GM23338 (cell line): Measurements from ENCODE around the gene DZIP1.

Experiments used
- CREB1 ChIP-seq: fragments of 250-450 bp; sonication (Bioruptor Pico); IDR thresholded peaks from 2 replicates; pipeline ENCODE4 v1.5.0; 2020; ENCODE audit warnings: low read depth, mild to moderate bottlenecking, moderate library complexity
- EZH2 ChIP-seq: fragments of 200-600 bp; sonication (generic); IDR thresholded peaks from one replicate; pipeline ENCODE4 v1.8.0; 2017; ENCODE audit warnings: antibody characterized with exemption, mild to moderate bottlenecking, low read depth; ENCODE audit not compliant: unreplicated experiment
- EZH2phosphoT487 ChIP-seq: fragments of 200-600 bp; sonication (generic); IDR thresholded peaks from one replicate; pipeline ENCODE4 v1.8.1; 2018; ENCODE audit warnings: antibody characterized with exemption; ENCODE audit not compliant: unreplicated experiment
- JUNB ChIP-seq: IDR thresholded peaks from one replicate; pipeline ENCODE4 v1.6.1; 2016; ENCODE audit warnings: antibody characterized with exemption; ENCODE audit not compliant: unreplicated experiment
- NANOG ChIP-seq: IDR thresholded peaks from 2 replicates; pipeline ENCODE4 v1.6.1; 2016; ENCODE audit warnings: antibody characterized with exemption, borderline replicate concordance
- POLR2AphosphoS5 ChIP-seq: IDR thresholded peaks from 2 replicates; pipeline ENCODE4 v1.6.1; 2016; ENCODE audit warnings: antibody characterized with exemption, low read depth
- ZNF114 ChIP-seq: fragments of 250-450 bp; sonication (Bioruptor Pico); IDR thresholded peaks from 2 replicates; pipeline ENCODE4 v1.5.0; 2020; ENCODE audit warnings: mild to moderate bottlenecking, moderate library complexity
- TF ChIP-seq, protein P1 (sequence below), 2 experiments: fragments of 200-600 bp in 1 of 2; sonication (generic) in 1 of 2; conservative IDR thresholded peaks; 2 replicates each; pipeline versions ENCODE4 v1.5.1 to v1.6.1; 2016 to 2017; ENCODE audit warnings: antibody characterized with exemption in 2 of 2, low read depth in 2 of 2, mild to moderate bottlenecking in 2 of 2, moderate library complexity in 1 of 2
- TF ChIP-seq, protein P2 (sequence below): IDR thresholded peaks from one replicate; pipeline ENCODE4 v1.6.1; 2018; ENCODE audit warnings: antibody characterized with exemption; ENCODE audit not compliant: unreplicated experiment
- TF ChIP-seq, protein P3 (sequence below): fragments of 250-450 bp; sonication (Bioruptor Pico); IDR thresholded peaks from 2 replicates; pipeline ENCODE4 v1.5.0; 2020; ENCODE audit warnings: mild to moderate bottlenecking, moderate library complexity
- TF ChIP-seq, protein P4 (sequence below): IDR thresholded peaks from 2 replicates; pipeline ENCODE4 v1.6.1; 2016; ENCODE audit warnings: antibody characterized with exemption

DNA sequence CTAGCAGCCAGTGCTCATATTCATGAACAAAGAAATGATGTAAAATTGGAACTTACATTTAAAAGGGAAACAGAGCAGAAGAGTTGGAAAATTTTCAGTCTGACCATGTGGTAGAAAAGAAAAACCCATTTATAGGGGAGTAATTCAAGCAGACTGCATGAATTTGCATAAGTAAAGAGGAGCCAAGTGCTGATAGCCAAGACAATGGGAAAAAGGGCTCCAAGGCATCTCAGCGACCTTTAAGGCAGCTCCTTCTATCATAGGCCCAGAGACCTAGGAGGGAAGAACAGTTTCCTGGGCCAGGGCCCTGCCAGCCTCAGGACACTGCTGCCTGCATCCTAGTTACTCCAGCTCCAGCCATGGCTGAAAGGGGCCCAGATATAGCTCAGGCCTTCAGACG is 39.9 kb upstream of the DZIP1 start:
- TF ChIP-seq, protein P1, sequence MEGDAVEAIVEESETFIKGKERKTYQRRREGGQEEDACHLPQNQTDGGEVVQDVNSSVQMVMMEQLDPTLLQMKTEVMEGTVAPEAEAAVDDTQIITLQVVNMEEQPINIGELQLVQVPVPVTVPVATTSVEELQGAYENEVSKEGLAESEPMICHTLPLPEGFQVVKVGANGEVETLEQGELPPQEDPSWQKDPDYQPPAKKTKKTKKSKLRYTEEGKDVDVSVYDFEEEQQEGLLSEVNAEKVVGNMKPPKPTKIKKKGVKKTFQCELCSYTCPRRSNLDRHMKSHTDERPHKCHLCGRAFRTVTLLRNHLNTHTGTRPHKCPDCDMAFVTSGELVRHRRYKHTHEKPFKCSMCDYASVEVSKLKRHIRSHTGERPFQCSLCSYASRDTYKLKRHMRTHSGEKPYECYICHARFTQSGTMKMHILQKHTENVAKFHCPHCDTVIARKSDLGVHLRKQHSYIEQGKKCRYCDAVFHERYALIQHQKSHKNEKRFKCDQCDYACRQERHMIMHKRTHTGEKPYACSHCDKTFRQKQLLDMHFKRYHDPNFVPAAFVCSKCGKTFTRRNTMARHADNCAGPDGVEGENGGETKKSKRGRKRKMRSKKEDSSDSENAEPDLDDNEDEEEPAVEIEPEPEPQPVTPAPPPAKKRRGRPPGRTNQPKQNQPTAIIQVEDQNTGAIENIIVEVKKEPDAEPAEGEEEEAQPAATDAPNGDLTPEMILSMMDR (conservative IDR thresholded peaks at IDR 0.05; ENCODE audit: low read depth in 2 of 2): no peak
- no peak for TF ChIP-seq EZH2
- TF ChIP-seq, protein P2, sequence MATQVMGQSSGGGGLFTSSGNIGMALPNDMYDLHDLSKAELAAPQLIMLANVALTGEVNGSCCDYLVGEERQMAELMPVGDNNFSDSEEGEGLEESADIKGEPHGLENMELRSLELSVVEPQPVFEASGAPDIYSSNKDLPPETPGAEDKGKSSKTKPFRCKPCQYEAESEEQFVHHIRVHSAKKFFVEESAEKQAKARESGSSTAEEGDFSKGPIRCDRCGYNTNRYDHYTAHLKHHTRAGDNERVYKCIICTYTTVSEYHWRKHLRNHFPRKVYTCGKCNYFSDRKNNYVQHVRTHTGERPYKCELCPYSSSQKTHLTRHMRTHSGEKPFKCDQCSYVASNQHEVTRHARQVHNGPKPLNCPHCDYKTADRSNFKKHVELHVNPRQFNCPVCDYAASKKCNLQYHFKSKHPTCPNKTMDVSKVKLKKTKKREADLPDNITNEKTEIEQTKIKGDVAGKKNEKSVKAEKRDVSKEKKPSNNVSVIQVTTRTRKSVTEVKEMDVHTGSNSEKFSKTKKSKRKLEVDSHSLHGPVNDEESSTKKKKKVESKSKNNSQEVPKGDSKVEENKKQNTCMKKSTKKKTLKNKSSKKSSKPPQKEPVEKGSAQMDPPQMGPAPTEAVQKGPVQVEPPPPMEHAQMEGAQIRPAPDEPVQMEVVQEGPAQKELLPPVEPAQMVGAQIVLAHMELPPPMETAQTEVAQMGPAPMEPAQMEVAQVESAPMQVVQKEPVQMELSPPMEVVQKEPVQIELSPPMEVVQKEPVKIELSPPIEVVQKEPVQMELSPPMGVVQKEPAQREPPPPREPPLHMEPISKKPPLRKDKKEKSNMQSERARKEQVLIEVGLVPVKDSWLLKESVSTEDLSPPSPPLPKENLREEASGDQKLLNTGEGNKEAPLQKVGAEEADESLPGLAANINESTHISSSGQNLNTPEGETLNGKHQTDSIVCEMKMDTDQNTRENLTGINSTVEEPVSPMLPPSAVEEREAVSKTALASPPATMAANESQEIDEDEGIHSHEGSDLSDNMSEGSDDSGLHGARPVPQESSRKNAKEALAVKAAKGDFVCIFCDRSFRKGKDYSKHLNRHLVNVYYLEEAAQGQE: no peak
- TF ChIP-seq EZH2phosphoT487: no peak
- TF ChIP-seq CREB1: no peak
- TF ChIP-seq POLR2AphosphoS5: no peak
- TF ChIP-seq ZNF114: no peak
- no peak for TF ChIP-seq NANOG
- TF ChIP-seq, protein P3, sequence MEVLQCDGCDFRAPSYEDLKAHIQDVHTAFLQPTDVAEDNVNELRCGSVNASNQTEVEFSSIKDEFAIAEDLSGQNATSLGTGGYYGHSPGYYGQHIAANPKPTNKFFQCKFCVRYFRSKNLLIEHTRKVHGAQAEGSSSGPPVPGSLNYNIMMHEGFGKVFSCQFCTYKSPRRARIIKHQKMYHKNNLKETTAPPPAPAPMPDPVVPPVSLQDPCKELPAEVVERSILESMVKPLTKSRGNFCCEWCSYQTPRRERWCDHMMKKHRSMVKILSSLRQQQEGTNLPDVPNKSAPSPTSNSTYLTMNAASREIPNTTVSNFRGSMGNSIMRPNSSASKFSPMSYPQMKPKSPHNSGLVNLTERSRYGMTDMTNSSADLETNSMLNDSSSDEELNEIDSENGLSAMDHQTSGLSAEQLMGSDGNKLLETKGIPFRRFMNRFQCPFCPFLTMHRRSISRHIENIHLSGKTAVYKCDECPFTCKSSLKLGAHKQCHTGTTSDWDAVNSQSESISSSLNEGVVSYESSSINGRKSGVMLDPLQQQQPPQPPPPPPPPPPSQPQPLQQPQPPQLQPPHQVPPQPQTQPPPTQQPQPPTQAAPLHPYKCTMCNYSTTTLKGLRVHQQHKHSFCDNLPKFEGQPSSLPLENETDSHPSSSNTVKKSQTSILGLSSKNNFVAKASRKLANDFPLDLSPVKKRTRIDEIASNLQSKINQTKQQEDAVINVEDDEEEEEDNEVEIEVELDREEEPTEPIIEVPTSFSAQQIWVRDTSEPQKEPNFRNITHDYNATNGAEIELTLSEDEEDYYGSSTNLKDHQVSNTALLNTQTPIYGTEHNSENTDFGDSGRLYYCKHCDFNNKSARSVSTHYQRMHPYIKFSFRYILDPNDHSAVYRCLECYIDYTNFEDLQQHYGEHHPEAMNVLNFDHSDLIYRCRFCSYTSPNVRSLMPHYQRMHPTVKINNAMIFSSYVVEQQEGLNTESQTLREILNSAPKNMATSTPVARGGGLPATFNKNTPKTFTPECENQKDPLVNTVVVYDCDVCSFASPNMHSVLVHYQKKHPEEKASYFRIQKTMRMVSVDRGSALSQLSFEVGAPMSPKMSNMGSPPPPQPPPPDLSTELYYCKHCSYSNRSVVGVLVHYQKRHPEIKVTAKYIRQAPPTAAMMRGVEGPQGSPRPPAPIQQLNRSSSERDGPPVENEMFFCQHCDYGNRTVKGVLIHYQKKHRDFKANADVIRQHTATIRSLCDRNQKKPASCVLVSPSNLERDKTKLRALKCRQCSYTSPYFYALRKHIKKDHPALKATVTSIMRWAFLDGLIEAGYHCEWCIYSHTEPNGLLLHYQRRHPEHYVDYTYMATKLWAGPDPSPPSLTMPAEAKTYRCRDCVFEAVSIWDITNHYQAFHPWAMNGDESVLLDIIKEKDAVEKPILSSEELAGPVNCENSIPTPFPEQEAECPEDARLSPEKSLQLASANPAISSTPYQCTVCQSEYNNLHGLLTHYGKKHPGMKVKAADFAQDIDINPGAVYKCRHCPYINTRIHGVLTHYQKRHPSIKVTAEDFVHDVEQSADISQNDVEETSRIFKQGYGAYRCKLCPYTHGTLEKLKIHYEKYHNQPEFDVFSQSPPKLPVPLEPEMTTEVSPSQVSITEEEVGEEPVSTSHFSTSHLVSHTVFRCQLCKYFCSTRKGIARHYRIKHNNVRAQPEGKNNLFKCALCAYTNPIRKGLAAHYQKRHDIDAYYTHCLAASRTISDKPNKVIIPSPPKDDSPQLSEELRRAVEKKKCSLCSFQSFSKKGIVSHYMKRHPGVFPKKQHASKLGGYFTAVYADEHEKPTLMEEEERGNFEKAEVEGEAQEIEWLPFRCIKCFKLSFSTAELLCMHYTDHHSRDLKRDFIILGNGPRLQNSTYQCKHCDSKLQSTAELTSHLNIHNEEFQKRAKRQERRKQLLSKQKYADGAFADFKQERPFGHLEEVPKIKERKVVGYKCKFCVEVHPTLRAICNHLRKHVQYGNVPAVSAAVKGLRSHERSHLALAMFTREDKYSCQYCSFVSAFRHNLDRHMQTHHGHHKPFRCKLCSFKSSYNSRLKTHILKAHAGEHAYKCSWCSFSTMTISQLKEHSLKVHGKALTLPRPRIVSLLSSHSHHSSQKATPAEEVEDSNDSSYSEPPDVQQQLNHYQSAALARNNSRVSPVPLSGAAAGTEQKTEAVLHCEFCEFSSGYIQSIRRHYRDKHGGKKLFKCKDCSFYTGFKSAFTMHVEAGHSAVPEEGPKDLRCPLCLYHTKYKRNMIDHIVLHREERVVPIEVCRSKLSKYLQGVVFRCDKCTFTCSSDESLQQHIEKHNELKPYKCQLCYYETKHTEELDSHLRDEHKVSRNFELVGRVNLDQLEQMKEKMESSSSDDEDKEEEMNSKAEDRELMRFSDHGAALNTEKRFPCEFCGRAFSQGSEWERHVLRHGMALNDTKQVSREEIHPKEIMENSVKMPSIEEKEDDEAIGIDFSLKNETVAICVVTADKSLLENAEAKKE: peak; percentile 81
- TF ChIP-seq, protein P4, sequence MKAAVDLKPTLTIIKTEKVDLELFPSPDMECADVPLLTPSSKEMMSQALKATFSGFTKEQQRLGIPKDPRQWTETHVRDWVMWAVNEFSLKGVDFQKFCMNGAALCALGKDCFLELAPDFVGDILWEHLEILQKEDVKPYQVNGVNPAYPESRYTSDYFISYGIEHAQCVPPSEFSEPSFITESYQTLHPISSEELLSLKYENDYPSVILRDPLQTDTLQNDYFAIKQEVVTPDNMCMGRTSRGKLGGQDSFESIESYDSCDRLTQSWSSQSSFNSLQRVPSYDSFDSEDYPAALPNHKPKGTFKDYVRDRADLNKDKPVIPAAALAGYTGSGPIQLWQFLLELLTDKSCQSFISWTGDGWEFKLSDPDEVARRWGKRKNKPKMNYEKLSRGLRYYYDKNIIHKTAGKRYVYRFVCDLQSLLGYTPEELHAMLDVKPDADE: no peak
- no peak for TF ChIP-seq JUNB
